HG03045 (cell line): ENCODE data around the gene ARHGAP25.

ENCODE experiments used
- ATAC-seq: cut with Tn5 transposase; IDR thresholded peaks from one replicate; pipeline ENCODE4 v1.9.1; 2021; ENCODE audit warnings: mild to moderate bottlenecking, moderate library complexity; ENCODE audit not compliant: unreplicated experiment

Gene ARHGAP25

DNA sequence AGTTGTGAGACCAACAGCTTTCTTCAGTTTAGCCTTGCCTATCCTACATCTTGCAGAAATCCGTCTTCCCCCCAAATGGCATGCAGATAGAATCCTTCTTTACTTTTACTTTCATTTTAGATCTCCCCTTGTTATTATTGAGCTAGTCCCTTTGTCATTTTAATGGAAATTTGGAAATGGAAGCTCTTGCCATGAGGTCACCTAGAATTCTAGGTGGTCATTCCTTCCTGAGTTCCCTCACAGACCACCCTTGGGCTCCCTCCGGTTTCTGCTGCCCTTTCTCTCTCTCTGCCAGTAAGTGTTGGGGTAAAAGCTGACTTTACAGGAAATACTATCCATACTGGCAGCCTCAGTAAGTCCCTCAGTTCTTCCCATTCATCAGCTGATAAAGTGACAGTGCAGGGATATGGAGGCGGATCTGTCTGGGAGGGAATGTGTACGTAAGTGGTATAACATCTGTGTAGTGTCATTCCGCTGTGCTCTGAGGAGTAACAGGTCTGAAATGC, 30.2 kb downstream of the ARHGAP25 start:
- ATAC-seq = no peak

DNA sequence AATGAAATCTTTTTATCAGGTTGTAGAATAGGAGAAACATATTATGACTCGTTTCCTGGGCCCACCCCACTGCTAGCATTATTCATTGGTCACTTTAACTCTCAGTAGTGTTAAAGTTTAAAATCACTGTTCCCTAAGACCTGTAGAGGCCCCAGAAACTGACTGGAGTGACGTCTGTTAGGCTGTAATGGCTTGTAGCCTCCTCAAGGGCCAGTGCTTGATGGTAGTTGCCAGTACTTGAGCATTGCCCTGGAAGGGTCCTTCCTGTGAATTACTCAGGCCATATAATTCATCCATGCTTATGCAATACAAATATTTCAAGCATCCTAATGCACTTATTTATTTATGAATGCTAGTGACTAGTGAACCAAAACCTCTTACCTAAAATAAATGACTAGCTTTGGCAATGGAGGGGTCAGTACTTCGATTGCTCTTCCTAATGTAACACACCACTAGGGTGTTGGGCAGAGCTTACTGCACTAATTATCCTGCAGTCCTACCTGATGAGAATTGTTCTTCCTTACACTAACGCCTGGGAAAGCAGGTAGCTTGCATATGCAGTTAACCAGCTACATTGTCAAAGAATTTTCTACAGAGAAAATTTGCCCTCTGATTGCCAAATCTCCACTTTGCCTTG, 31.2 kb downstream of the ARHGAP25 start:
- ATAC-seq = no peak

DNA sequence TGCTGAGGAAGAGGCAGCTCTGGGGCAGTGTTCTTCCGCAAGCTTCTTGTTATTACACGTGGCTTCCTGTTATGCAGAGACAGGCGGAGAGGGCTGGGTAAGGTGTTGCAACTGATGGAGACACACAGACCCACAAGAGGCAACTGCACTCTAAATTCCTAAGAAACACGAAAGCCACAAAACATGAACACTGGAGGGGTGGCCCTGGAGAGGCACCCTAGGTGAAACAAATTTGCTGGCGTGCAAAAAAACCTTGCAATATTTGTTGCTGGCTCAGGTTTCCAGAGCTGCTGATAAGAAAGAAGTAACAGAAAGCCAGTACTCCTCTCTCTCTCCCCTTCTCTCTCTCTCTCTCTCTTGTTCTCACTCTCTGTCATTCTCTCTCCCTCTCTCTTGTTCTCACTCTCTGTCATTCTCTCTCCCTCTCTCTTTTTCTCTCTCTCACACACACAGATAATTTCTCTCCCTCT, 31.8 kb downstream of the ARHGAP25 start:
- ATAC-seq = no peak

DNA sequence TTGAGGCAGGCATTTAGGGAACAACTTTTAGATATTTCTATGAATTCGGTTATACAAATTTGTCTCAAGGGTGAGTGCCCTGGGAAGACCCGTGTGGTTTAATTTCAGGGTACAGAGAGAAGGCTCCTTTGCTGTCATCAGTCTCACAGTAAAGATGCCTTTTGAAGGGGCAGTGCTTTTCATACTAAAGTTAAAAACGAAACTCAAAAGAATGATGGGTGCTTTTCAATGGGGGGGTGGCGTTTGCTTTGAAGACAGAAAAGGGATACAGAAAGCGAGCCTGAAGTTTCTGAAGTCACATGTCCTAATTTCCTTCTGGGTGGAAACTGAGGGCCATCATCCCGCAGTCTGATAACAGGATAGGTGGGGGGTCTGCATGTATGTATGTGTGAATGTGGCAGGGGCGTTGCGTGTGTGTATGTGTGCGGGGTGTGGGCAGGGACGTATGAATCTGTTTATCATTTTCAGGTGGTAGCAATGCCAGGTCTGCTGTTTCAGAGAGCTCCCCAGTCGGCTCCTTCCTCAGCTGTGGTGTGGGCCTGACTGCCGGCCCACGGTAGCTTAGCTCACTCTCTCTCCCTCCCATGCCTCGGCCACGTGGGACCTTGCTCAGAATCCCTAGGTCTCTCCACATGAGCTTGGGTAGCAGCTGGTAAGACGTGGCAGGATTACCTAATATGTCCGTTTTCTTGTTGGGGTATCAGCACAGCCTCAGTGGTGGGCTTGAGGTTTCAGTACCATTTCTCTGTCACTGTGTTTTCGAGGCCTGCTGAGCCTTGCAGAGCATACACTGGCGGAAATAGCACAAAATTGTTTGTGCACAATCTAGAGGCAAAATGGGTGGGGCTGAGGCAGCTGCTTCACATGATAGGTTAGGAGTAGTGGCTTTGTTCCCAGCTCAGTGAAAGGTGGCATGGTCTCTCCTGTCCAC, 32.7 kb downstream of the ARHGAP25 start:
- ATAC-seq = no peak

DNA sequence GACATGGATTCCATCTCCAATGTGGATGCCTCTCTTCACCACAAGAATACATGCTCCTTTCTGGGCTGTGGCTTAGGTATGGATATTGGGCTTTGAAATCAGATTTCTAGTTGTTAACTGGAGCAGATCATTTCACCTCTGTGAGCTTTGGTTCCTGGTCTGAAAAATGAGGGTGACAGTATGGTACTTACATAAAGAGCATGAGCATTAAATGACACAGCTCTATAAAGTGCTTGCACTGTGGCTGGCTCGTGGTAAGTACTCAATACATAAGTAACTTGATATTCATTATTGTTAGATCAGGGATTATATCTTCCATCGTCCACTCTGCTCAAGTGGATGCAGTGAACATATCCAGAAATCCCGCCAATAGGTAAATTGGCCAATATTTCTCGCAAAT, 33.4 kb downstream of the ARHGAP25 start:
- ATAC-seq = no peak

DNA sequence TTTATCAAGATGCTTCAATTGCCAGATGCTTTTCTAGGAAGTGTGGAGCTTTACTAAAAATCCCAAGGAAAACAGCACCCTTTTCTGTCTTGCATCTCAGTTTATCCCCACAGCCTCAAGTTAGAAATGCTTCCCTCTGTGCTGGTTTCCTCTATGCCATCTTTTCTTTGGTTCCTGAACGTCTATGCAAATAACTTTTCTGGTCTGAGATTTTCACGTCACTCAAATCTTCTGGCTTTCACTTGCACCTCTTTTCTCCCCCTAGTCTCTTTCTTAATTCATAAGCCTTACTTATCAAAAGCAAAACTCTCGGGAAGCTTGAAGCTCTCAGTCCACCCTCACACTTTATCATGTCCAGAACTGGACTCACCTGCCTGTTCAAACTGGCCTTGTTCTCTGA, 33.9 kb downstream of the ARHGAP25 start:
- ATAC-seq = no peak

DNA sequence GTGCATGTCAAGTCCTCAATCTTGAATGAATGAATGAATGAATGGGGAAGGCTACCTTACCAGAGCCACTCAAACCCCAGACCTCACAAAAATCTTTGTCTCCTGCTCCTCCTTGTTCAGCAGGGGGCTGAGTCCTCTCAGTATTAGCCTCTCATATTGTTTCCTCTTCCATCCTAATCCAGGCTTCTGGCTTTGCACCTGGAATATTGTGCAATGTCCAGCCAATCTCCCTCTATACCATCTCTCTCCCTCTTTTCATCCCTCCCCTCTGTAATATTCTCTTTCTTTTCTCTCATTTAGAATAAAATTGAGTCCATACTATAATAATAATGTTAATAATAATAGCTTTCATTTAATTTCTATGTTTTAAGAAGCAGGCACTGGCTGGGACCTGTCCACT, 34.3 kb downstream of the ARHGAP25 start:
- ATAC-seq = no peak

DNA sequence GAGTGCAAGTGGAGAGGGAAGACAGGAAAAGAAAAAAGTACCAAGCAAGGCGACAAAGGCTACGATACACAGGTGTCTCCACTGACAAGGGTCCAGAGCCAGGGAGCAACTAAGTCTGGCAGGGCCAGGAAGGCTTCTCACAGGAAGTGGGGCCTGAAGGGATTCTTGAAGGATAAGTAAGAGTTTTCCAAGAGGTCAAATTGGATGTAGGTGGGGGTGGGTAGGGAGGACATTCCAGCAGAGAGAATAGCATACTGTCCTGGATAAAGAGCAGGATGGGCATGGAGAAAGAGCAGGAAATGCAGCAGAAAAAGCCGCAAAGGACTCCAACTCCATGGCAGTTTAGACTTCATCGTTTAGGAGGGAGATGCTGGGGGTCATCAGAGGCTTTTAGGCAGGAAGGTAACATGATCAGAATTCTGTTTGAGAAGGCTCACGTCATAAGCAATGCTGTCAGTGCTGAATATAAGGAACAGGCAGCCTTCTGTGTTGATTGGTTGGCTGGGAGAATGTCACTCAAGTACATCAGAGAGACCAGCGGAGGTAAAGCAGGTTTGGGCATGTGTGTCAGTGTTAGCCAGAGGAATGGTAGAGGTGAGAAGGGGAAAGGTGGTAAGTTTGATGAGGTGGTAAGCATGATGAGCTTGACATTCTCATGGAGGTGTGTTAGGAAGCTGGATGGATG, 35.1 kb downstream of the ARHGAP25 start:
- ATAC-seq = no peak

DNA sequence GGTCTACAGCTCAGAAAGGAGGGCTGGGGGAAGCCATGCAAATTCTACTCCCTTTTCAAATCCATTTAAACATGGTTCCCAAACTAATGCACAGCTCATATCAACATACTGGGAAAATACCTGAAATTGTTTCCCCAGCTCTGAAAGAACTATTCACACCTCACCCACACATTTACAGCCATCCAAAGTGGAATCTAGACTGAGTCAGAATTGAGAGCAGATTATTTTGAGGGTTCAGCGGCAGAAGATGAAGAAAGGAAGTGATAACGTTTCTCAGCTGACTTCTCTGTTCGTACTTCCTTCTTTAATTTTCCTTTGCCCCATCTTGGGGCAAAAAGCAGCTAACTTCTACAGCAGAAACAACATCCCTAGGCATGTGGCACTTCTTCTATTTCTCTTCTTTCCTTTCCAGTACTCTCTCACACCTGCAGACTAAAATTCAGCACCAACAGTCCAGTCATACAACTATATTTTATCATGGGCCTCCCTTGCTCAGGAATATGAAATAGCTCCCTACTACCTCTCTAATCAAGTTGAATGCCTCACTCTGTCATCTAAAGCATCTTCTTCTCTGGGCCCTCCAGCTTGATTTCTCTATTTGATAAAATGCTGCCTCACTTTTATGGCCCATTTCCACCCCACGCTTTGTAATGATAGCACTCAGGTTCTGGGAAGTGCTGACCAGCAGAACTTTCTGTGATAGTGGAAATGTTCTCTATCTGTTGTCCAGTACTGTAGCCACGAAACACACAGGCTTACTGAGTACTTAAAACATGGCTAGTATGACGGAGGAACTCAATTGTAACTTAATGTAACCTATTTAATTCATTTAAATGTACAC, 35.9 kb downstream of the ARHGAP25 start:
- no peak for ATAC-seq

DNA sequence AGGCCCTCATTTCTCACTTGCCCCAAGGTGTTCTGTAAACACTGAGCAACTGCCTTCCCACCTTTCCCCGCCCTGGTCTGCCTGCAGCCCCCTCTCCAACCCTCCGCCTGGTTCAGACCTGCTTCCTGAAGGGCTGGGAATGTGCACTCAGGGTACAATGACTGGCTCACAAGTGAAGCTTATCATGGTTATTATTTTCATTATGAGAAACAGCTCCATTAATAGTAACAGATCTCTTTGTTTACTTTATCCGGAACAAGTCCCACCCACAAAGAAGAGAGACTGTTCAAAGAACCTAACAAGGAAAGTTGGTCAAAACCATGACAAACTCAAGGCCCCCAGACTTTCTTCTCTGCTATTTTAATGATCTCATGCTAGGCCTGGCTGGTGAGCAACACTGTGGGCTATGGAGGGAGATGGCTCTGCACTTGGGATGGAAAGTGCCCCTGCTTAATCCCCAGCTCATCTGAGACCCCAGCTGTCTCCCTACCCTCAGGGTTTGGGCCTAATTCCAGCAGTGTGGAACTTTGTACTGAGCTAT, 36.7 kb downstream of the ARHGAP25 start:
- ATAC-seq = no peak

DNA sequence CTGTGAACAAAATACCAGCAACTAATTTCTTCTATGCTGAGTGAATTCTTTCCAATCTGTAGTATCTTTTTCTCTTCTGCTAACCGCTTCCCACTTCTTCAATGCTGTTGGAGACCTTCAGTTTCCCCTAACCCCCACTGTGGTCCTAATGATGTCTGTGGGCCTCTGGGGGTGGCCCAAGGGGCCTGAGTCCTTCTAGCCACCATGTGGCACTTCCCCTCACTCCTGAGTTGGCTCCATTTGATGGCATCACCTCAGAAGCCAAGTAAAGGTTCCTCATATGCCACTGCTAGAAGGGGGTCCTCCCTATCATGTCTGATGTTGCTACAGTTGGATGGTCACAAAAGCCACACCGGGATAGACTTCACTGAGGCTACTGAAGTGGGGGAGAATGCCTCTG, 37.5 kb downstream of the ARHGAP25 start:
- no peak for ATAC-seq

DNA sequence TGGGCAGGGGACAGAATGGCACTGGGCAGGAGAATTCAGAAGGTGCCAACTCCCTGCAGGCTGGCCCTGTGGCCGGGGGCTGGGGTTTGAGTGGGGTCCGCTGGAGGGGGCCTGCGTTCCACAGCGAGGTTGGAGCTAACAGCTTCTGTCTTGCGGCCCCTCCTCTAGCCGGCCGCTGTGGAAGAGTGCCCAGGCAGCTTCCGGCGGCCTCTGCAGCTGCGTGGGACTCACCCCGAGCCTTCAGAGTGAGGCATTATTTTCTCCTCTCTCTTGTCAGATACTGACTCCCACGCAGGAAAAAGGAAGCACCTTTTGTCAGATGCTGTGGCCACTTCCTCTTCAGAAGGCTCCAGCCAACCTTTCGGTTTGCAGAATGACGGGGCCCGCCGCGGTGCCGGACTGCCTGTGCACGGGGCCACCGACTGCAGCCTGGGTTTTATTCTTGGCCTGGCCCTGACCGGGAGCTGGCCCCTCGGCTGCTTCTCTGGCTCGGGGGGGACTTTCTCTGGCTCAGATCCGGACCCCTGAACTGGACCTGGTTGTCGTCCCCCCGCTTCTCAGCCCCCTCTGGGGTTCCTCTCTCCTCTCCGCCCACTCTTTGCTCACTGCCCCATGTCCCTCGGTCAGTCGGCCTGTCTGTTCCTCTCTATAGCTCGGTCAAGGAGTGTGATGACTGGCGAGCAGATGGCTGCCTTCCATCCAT, 40.1 kb downstream of the ARHGAP25 start:
- ATAC-seq = peak; percentile 92

DNA sequence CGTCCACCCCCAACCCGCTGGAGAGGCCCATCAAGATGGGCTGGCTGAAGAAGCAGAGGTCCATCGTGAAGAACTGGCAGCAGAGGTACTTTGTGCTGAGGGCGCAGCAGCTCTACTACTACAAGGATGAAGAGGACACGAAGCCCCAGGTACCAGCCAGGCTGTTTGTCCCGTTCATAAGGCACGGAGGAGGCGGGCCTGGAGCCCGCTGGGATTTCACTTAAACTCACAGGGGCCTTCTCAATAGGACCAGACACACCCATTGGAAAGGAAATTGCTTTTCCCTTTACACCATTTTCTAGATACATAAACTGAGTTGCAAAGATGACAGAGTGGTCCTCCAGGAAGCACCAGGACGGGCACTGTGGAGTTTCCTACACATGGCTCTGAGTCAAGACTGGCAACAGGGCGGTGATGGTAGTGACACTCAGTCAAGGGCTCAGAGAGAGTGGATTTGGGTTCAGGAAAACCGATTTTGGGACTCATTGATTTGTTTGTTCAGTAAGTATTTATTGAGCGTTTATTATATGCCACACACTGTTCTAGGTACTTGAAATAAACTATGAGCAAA, 40.7 kb downstream of the ARHGAP25 start:
- no peak for ATAC-seq

DNA sequence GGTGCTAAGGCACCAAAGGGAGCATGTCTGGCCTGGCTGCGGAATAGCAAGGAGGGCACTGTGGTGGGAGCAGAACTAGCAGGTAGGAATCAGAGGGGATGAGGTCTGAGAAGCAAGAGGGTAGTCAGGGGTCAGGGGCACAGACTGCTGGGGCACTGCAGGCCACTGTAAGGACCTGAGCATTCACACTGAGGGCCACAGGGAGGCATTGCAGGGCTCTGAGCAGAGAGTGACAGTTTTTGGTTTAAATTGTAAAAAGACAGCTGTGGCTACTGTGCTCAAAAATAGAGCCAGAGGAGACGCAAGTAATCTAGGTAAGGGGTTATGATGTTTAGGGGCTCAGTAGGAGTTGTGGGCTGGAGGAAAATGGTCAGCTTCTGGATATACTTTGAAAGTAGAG, 41.5 kb downstream of the ARHGAP25 start:
- no peak for ATAC-seq

DNA sequence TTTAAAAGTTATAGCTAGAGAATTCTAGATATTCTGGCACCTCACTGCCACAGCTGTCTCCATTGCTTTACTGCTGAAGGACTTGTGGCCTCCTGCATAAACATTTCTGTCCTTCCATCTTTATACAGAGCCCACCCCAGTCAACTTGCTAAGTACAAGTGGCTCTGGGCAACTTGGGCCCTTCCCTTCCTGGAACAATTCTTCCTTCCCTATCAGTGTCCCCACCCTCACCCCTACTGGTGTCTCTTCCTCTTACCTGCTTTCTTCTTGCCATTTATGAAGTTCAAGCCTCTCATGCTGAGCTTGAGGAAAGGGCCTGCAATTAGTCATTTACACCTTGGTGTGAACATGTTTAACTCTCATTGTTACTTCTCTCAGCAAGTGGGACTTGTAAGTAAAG, 45.0 kb downstream of the ARHGAP25 start:
- ATAC-seq = no peak

DNA sequence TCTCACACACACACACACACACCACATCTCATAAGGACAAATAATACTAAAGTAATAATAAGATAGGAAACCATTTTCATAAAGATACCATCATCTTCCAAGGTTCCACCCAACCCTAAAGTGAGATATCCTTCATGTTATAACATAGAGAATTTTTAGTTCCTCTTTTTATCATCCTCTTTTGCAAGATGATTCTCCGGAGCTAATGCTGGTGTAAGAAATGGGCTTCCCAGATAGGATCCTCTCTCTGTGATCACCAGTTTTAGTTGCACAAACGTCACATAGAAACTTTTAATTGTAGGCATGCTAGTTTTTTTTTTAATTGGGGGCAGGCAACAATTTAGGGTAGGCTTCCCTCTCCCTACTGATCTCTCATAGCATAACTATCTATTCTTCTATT, 49.6 kb downstream of the ARHGAP25 start:
- no peak for ATAC-seq

DNA sequence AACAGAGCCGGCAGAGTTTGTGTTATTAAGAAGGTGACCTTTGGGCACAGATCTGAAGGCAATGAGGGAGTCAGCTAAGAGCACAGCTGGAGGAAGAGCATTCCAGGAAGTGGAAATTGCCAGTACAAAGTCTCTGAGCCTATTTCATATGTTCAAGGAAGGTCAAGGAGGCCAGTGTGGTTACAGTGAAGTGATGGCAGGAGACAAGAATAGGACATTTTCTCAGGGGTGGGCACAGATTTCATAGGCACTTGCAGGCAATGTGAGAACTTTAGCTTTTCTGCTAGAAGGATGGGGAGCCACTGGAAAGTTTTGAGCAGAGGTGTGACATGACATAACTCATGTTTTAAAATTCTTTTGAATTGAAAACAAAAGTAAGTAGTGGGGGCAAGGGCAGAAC, 50.3 kb downstream of the ARHGAP25 start:
- no peak for ATAC-seq

DNA sequence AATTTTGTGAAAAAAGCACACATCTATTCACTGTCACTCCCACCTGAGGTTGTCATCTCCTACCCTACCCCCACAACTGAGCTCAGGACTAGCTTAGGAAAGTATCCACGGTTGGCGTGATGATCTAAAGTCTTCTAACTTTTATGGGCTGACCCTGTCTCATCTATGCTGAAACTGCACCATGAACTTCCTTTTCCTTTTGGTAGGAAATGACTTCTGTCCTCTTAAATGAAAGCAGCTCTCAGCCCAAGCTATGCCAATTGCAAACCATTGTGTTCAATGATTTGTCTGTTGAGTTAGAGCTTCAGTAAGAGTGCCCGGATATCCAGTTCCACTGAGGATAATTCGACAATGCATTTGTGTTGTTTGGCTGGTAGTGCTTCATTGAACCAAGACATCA, 52.7 kb downstream of the ARHGAP25 start:
- no peak for ATAC-seq

DNA sequence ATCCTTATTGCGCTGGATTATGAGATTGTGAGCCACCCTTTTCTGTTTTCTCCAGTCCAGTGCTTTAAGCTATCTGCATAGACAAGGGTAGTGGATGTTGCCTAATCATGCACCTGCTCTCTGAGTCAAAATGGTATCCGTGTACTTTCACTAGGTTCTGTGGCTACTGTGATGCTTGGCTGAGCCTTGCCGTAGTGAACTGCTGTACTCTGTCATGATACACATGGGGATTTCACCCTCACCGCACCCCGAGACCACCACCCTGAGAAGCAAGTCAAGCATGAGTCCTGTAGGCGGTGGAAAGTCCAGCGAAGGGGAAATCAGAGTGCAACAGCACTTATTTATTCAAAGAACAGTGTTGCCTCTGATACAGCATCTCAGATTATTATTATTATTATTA, 55.0 kb downstream of the ARHGAP25 start:
- ATAC-seq = peak; percentile 99
